ENCODE measurements around the gene TRMT6. TPM values are rescaled to one million over a fixed set of nuclear protein-coding genes. Genes with fewer than 3 reads are reported as not detected.

TRMT6 gene
- total RNA-seq, 2 donors from 2014 or later = 16.9 to 19.1 TPM

- H3K4me1 ChIP-seq (ENCODE audit: control insufficient read depth, insufficient read depth, low read length) = no peaks in the 10 kb centered on the region
- Mint-ChIP-seq H3K27ac (no peak overlapping the region), H3K36me3 (ENCODE audit: low read depth) (peaks cover 6% of the 10 kb centered on the region), H3K4me1 (no peaks in the 10 kb centered on the region), H3K4me3 (no peak overlapping the region), H3K9me3 (no peaks in the 10 kb centered on the region), H3K27me3 (ENCODE audit: insufficient read depth) (peaks cover 5% of the 10 kb centered on the region)
- H3K27ac ChIP-seq (ENCODE audit: low read depth, low read length) = no peak overlapping the region
- H3K27me3 ChIP-seq (ENCODE audit: control insufficient read depth, insufficient read depth, low read length, poor library complexity, severe bottlenecking) = peaks cover 9% of the 10 kb centered on the region
- peak; percentile 60 for DNase-seq
- 87 to 89% methylated on average over 5 to 7 of the region's 7 CpGs for WGBS, 2 experiments (ENCODE audit: insufficient coverage in 1 of 2, insufficient read length in 1 of 2)
- no peak overlapping the region for H3K4me3 ChIP-seq (ENCODE audit: low read length)
- TF ChIP-seq, protein P1, sequence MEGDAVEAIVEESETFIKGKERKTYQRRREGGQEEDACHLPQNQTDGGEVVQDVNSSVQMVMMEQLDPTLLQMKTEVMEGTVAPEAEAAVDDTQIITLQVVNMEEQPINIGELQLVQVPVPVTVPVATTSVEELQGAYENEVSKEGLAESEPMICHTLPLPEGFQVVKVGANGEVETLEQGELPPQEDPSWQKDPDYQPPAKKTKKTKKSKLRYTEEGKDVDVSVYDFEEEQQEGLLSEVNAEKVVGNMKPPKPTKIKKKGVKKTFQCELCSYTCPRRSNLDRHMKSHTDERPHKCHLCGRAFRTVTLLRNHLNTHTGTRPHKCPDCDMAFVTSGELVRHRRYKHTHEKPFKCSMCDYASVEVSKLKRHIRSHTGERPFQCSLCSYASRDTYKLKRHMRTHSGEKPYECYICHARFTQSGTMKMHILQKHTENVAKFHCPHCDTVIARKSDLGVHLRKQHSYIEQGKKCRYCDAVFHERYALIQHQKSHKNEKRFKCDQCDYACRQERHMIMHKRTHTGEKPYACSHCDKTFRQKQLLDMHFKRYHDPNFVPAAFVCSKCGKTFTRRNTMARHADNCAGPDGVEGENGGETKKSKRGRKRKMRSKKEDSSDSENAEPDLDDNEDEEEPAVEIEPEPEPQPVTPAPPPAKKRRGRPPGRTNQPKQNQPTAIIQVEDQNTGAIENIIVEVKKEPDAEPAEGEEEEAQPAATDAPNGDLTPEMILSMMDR (conservative IDR thresholded peaks at IDR 0.05) = peak; percentile 64
- H3K9ac ChIP-seq (ENCODE audit: extremely low read depth, low read length, poor library complexity, severe bottlenecking) = no peak overlapping the region
- H3K9me3 ChIP-seq (ENCODE audit: control insufficient read depth, low read length) = no peaks in the 10 kb centered on the region
- peaks cover 12% of the 10 kb centered on the region for H3K36me3 ChIP-seq (ENCODE audit: control insufficient read depth, insufficient read depth, low read length)
Measured at GRCh38 chr20:5933802-5934436, 16.4 kb downstream of the TRMT6 start.

GRCh38 chr20:5932796-5933195, 17.5 kb downstream of the TRMT6 start:
- H3K4me3 ChIP-seq (ENCODE audit: low read length) = no peak overlapping the region

DNA sequence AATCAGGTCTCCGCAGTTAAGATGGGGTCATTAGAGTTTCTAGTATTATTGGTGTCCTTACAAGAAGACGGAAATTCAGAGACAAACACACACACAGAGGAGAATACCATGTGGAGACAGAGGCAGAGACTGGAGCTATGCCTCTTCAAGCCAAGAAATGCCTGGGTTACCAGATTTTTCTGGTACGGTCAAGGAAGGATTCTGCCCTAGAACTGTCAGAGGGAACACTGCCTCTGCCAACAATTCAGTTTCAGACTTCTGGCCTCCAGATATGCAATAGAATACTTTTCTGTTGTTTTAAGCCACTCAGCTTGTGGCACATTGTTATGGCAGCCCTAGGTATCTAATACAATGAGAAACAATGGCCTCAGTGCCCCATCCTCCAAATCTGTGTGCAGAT, 18.9 kb downstream of the TRMT6 start:
- no peaks in the 10 kb centered on the region for H3K9me3 Mint-ChIP-seq
- H3K4me3 Mint-ChIP-seq = no peak overlapping the region
- Histone ChIP-seq H3K9ac (ENCODE audit: extremely low read depth, low read length, poor library complexity, severe bottlenecking) (no peak overlapping the region), H3K4me3 (ENCODE audit: low read length) (no peak overlapping the region), H3K4me1 (ENCODE audit: control insufficient read depth, insufficient read depth, low read length) (no peaks in the 10 kb centered on the region), H3K27ac (ENCODE audit: low read depth, low read length) (no peak overlapping the region), H3K9me3 (ENCODE audit: control insufficient read depth, low read length) (no peaks in the 10 kb centered on the region), H3K36me3 (ENCODE audit: control insufficient read depth, insufficient read depth, low read length) (no peaks in the 10 kb centered on the region), H3K27me3 (ENCODE audit: control insufficient read depth, insufficient read depth, low read length, poor library complexity, severe bottlenecking) (peaks cover 9% of the 10 kb centered on the region)
- no peak overlapping the region for H3K27ac Mint-ChIP-seq
- no peak for DNase-seq
- H3K27me3 Mint-ChIP-seq (ENCODE audit: insufficient read depth) = peaks cover 5% of the 10 kb centered on the region
- TF ChIP-seq, protein P1 (conservative IDR thresholded peaks at IDR 0.05) = no peak
- no peaks in the 10 kb centered on the region for H3K4me1 Mint-ChIP-seq
- WGBS, 2 experiments (ENCODE audit: insufficient coverage in 1 of 2, insufficient read length in 1 of 2) = 95 to 96% methylated on average over 3 of the region's 3 CpGs
- H3K36me3 Mint-ChIP-seq (ENCODE audit: low read depth) = no peaks in the 10 kb centered on the region

More at GRCh38 chr20:5932796-5933195, 17.5 kb downstream of the TRMT6 start:
- no peak overlapping the region for H3K27ac ChIP-seq (ENCODE audit: low read depth, low read length)
- no peak for DNase-seq
- Mint-ChIP-seq H3K27me3 (ENCODE audit: insufficient read depth) (peaks cover 5% of the 10 kb centered on the region), H3K4me1 (no peaks in the 10 kb centered on the region), H3K4me3 (no peak overlapping the region), H3K9me3 (no peaks in the 10 kb centered on the region), H3K36me3 (ENCODE audit: low read depth) (peaks cover 1% of the 10 kb centered on the region), H3K27ac (no peak overlapping the region)
- H3K9ac ChIP-seq (ENCODE audit: extremely low read depth, low read length, poor library complexity, severe bottlenecking) = no peak overlapping the region
- no peaks in the 10 kb centered on the region for H3K9me3 ChIP-seq (ENCODE audit: control insufficient read depth, low read length)
- TF ChIP-seq, protein P1 (conservative IDR thresholded peaks at IDR 0.05) = no peak
- H3K4me1 ChIP-seq (ENCODE audit: control insufficient read depth, insufficient read depth, low read length) = no peaks in the 10 kb centered on the region
- H3K27me3 ChIP-seq (ENCODE audit: control insufficient read depth, insufficient read depth, low read length, poor library complexity, severe bottlenecking) = peaks cover 9% of the 10 kb centered on the region
- 94 to 96% methylated on average over 2 to 3 of the region's 3 CpGs for WGBS, 2 experiments (ENCODE audit: insufficient coverage in 1 of 2, insufficient read length in 1 of 2)
- peaks cover 6% of the 10 kb centered on the region for H3K36me3 ChIP-seq (ENCODE audit: control insufficient read depth, insufficient read depth, low read length)
